ENCODE measurements around the gene ST6GALNAC5.
"Not testable (repeated sequence)": the region's sequence is repeated elsewhere in the genome, so short reads cannot be mapped to it uniquely, and the experiment has no call there.

ST6GALNAC5 gene

DNA sequence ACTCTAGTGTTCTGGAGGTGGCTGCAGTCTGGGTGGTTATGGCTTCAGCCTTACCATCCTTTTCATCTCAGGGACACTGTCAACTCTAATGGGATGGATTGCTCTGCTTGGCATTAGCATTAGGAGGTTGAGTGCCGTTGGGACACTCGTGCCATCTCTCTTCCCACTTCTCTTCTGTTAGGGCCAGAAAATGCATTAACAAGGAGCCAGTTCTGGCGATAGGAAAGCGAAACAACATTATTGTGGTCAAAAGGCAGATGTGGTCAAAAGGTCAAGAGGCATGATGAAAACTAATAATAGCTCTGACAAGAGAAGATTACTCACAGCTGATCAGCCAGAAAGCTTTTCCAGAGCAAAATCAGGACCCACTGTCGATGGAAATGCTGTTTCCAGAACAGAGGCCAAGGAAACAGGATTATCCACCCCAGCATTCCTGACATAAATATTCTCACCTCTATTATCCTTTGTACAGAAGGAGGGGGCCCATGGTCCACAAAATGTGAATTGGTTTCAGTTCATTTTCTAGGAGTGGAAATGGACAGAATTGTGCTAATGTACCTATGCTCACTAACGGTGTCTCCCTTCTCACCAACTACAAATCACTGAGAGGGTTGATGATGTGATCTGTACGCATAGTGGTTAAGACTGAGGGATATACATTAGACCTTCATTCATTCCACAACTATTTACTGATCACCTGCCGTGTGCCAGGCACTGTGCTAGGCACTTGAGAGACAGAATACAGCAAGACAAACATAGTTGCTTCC lies 72.0 kb downstream of the ST6GALNAC5 start:
- DNase-seq = no peak

DNA sequence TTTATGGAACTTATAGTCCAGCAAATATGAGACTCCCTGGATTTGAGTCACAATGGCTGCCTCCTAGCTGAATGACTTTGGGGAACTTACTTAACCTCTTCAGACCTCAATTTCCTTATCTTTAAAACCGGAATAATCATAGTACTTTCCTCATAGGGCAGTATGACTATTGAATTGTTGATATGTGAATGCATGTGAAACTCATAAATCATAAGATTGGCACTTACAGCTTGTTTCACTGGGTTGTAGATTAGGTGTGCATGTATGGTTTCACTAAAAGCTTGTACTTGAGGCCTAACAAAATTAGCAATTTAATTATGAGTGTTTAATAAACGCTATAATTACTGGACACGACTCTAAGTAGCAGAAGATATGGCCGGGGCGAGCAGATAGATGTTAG lies 72.5 kb downstream of the ST6GALNAC5 start:
- DNase-seq = no peak

DNA sequence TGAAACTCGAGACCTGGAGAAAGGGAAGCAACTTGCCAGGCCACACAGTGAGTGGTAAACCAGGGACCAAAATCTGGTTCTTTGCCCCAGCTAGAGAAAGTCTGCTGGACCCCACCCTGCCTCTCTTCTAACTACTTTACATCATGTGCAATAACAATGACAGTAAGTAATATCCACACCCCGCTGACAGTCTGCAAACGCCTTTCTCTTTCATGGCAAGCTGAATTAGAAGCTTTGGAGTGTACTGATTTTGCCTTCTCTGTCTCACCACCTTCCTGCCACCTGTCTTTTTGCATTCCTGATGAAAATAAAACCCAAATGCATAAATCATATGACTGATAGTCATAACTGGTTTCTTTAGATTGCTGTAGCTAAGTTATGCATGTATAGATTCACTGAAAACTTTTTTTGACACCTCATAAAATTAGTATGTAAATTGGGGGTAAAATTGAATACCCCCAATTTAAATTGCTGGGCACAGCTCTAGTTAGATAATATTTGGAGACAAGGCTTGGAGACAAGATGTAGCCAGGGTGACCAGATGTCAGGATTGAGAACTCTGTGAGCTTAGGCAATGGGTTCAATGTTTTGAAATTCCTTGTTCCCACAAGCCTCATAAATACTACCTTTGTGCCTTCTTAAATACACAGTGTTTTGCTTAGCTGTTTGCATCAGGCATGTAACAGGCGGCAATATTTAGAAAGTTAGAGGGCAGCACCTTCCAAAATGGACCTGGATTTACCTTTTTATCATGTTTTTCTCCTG lies 73.5 kb downstream of the ST6GALNAC5 start:
- DNase-seq = no peak

DNA sequence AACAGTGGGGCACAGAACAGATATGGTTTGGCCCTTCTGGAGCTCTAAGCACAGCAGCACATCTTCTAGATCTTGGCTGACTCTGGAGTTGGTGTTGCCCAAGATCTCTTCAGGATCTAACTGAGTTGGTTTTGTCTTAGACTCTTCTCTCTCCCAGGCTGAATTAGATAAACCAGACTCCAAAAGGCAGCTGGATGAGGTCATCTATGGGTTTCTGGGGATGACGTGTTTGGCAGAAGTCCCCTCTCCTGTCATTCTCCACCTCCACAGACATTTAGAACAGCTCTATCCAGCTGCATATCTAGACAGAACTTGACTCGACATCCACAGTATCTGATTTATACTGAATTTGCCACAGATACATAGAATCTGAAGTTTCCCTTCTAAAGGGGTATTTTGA lies 75.3 kb downstream of the ST6GALNAC5 start:
- DNase-seq = no peak

DNA sequence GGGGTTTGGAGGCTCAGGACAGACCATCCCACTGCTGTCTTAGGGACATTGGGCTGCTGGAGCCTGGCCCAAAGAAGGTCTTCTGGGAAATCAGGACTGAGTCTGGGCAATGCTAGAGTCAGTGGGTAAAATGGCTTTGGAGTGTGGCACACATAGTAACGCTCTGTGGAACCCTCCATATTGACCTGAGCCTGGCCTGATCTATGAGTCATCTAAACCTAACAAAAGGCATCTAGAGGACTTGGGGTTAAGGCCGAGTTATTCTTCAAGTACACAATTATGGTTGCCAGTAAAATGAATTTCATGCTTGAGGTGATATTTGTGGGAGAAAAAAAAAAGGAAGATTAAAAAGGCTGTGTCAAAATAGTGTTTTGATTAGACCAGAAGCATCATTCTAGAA lies 77.7 kb downstream of the ST6GALNAC5 start:
- DNase-seq = no peak

DNA sequence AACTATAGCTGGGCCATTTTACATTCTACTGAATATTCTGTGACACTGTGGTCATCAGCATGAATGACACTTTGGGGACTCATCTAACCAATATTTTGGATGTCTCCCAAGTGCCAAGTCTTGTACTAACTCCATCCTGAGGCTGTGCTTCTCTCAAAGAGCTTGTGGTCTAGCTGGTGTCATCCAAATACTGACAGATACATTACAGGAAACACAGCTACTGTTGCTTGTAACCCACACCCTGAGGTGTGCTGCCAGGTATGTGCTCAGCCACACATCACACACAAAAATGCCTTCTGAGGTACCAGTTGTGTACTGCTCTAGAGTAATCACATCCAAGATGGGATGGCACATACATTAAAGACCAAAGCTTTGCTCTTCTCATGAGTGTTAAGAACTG lies 81.6 kb downstream of the ST6GALNAC5 start:
- no peak for DNase-seq

DNA sequence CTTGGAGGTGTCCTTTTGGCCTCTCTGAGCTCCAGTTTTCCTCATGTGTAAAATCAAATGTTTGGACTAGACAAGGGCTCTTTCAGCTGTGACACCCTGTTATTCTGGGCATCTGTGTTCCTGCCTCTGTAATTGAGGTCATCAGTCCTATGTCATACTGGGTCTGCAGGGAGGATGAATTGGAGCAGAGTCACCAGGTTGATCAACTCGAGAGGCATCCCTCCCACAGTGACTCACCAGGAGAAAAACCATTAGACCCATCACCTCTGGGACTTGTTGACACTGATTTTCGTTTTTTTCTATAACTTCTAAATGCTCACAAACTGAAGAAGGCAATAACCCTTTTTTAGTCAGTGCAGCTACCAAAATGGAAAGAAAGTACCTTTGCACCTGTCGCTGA lies 82.2 kb downstream of the ST6GALNAC5 start:
- DNase-seq = no peak

DNA sequence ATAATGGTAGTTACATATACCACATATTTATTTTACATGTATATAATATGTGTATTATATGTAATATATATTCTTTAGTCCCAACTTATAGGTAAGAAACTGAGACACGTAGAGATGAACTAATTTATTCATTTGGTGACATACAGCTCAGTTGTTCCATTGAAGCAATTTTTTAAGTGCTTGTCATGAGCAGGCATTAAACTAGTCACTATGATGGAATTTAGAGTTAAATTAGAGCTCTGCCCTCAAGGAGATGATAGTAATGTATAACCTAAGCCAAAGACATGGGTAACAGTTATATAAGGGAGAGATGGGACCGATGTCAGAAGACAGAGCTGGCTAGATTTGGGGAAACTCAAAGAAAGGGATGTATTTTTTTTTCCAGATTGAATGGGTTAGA lies 83.0 kb downstream of the ST6GALNAC5 start:
- DNase-seq = no peak

DNA sequence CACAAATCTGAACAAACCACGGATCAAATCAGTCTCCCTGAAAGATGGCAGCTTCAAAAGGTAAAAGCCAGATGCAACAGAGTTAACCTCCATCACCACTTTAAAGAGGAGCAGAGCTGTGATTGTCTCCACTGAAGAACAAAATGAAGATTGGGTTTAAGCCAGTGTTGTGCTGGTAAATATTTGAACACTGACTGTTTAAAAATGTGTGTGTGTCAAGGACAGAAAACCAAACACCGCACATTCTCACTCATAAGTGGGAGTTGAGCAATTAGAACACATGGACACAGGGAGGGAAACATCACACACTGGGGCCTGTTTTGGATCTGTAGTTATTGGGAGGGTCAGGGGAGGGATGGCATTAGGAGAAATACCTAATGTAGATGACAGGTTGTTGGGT lies 83.9 kb downstream of the ST6GALNAC5 start:
- DNase-seq = no peak

DNA sequence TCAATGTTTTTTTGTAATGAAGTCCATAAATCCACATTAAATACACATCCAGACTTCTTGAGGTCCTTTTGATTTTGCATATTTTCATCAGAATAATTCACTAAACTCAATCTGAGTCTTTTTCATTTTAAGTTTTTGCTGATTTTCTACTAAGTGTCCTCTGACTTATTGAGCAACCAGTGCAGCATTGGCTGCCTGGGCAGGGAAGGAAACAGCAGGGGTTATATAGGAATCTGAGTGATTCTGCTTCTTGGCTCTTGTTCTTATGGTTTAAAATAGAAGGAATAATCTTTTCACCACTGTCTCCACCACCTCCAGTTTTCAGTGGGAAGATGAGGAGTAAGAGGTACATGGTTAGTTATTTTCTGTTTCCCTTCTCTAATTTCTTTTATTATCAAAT lies 88.4 kb downstream of the ST6GALNAC5 start:
- DNase-seq = no peak

DNA sequence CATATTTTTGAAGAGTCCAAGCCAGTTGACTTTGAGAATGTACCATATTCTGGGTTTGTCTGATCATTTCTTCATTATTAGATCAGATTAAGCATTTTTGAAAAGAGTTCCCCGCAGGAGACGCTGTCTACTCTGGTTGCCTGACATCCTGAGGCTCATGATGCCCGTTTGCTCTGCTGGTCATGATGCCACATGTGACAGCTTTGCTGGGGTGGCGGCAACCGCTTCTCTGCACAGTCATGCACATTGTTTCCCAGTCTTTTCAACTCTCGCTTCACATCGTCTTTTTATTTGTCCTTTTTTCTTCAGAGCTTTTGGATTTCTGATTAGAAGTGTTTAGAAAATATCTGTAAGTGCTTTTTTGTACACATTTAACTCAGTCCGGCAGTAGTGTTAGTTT lies 90.7 kb downstream of the ST6GALNAC5 start:
- no peak for DNase-seq

DNA sequence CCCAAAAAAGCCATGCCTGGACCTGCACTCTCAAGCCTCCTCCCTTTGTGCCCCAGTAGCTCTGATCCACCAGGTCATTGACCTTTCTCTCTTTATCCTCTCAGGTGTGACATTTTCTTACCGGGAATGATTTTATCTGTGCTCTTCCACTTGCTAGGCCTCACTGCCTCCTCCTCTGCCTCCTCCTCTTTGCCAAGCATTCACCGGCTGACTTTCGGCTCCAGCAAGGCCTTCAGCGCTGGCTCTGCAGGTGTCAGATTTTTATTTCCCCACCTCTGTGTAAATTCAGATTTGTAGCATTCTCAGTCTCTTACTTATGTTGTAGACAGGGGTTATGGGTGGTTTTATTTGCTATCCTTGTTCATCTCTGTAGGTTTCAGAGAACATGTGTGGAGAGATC lies 91.5 kb downstream of the ST6GALNAC5 start:
- no peak for DNase-seq

DNA sequence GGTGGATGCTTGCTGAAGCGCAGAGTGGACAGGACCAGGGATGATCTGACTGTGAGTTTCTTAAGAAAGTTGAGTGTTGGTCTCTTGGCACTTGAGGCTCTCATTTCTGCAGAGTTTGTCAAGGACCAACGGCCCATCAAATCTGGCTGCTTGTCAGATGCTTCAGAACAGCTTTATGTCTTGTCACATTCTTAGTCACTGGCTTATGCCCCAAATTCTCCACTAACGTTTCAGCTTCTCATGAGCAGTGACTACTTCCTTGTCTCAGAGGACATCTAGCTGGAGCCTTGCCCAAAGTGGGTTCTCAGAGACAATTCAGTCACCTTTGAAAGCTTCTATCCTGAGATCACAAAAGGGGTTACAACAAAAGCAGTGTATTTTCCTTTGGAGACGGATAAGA lies 92.3 kb downstream of the ST6GALNAC5 start:
- no peak for DNase-seq

DNA sequence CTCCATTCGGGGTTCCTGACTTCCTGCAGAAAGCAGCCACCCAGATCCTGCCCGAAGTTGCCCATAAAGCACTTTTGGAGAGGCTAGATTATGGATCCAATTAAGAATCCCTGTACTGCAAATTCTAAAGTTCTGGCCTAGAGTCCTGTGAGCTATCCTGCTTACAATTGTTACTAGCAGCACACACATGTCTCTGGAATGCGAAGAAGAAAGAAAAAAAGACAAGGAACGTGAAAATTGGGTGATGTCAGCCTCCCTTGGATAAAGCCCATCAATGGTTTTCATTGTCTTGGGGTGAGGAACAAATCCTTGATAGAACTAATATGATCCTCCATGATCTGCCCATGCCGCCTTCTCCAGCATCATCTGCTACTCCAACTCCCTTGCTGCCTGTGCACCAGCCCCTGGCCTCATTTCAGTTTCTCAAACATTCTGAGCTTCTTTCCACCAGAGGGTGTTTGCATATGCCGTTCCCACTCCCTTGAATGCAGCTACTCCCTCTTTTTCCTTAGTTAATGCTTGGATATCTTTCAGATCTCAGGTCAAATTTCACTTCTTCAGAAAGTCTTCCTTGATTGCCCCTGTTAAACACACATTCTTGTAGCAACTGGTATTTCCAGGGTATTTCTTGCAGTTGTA lies 94.0 kb downstream of the ST6GALNAC5 start:
- no peak for DNase-seq

DNA sequence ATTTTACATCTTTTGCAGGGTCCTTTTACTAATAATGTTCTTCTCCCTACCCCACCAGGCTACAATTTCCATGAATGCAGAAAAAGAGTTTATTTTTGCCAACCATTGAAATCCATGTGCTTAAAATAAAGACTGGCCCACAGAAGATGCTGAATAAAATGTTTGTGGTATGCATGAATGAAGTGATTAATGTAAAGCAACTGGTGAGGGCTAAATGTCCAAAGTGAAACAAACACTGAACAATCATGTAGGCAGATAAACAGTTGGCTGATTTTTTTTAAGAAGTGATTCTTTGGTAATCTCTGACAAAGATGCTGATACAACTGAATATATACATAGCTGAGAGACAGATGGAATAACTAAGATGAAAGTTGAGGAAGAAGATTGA lies 94.5 kb downstream of the ST6GALNAC5 start:
- DNase-seq = no peak

DNA sequence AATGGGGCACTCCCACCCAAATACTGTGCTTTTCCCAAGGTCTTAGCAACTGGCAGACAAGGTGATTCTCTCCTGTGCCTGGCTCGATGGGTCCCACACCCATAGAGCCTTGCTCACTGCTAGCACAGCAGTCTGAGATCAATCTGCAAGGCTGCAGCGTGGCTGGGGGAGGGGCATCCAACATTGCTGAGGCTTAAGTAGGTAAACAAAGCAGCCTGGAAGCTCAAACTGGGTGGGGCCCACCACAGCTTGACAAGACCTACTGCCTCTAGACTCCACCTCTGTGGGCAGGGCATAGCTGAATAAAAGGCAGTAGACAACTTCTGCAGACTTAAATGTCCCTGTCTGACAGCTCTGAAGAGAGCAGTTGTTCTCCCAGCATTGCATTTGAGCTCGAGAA lies 114.0 kb downstream of the ST6GALNAC5 start:
- DNase-seq = not testable (repeated sequence)

DNA sequence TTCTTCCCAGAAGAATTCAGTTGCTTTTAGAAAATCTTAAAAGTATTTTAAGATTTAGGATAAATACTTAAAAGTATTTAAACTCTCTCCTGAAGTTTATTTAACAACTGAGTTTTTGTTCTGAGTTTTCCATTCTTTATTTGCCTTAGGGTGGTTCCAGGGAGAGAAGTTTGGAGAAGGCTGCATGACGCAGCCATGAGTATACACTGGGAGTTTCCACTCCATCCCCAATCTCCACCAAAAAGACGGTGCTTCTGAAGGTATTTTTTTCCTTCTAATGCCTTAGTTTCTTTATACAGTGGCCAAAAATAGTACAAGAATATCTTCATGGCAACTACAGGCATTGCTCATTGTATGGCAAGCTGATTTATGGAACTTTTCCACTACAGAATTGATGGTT lies 122.7 kb downstream of the ST6GALNAC5 start:
- DNase-seq = no peak

DNA sequence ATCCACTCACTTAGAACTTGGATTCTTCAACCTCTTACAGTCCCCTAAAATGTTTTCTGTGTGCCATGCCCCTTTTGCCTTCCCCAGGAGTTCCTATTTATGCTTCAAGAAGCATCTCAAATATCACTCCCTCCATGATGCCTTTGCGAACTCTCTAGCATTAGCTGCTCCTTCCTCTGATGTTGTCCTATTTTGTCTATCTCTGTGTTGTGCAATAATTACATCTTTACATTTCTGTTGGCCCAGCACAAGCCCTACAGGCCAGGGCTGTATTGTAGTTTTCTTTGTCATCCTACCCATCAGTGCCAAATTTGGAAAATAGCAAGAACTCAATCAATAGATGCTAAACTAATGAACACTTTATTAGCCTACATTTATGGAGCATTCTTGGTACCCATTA lies 125.8 kb downstream of the ST6GALNAC5 start:
- DNase-seq = no peak

DNA sequence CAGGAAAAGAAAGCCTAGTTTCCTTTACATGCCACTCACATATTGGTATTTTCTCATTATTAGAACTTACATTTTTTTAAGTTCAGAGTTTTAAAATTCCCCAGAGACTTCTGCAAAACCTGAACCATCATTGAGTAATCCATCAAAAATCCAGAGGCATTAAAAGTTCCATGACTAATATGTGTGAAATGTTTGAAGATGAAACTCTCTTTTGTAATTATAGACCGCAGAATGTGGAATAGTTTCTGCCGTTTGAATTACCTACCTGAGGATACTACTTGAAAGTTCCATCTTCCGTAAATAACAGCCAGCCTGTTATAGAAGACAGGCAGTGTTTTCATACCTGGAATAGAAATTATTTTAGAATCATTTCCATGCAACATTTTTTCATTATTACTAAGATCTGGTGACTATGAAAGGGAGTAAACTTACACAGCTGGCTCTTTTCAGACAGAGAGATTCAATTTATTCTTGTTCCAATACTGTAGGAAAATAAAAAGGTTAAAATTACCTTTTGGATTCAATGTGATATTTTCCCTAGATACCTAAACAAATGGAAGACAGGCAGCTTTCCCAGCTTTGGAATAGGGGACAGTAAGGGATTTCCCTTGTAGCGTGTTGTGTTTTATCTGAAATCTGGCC lies 131.4 kb downstream of the ST6GALNAC5 start:
- DNase-seq = no peak

DNA sequence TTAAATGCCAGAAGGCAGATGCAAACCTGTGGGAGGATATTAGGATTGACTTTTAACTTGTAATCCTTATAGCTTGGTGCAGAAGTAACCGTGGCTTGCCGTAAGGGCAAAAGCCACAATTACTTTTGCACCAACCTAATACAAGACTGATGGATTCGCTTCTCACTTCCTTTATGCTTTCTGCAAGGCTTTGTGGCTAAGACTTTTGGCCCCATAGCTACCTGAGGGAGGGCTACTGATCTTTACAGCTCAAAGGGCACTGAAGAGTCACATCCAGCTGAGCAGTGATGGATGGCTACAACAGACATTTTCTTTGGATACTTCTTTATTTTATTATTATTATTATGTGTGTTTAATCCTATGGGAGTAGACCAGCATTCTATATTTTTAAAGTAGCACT lies 140.4 kb downstream of the ST6GALNAC5 start:
- no peak for DNase-seq

DNA sequence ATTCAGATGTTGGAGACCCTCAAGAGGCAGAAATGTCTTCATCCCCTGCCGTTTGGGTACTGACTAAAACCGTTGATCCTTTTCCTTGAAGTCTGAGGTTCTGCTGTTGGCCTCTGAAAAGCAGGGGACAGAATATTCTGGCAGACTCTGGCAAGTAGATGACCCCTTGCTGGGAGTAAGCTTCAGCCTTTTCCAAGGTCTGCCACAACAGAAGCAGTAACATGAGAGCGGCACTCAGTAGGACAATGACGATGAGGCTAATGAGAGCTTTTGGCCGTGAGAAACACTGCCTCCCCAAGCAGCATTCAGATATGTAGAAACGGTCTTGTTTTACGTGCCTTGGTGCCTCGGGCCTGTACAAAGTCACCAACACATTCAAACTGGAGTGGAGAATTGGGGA lies 143.7 kb downstream of the ST6GALNAC5 start:
- no peak for DNase-seq

DNA sequence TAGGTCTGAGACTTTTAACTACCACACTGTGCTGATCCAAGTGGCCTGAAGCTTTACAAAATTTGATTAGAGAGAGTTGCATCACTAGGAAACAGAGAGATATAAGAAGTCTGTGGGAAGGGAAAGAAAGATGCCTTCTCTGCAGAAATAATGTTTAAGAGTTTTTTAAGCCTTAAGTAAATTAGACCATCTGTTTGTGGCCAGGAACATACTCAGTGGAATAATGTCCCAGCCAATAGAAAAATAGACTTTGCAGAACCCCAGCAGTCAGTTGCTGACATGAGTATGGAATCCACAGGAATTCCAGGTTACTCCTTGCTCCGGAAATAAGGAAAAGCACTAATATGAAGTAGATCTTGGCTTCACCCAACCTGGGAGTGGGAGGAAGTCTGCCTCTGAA lies 144.8 kb downstream of the ST6GALNAC5 start:
- no peak for DNase-seq

DNA sequence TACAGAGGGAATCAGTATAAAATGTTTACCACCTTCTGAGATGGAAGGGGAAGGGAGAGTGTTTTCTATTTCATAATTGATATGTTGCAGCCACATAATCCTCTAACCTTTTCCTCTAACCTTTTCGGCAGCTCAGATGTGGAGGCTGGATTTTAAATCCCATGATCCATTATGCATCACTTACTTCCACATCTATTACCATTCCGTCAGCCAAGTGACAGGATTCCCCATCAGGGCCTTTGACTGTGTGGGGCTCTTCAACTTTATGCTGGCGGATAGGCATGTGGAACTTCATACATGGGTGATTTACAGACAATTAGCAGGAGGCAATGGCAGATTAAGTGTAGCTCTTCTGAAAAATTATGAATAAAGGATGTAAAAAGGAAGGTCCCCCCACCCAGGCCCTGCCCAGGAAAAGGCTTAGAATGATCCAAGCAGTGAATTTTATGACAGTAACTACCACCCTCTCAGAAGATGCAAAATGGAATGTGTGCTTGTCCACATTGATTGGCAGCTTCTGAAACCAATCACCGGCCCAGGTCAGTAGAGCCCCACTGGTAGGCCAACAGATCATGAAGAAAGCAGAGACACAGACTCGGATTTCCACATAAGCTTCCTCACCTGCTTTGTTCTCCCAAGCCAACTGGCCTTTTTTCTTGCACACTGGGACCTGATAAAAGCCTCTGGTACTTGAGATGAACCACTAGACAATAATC lies 147.0 kb downstream of the ST6GALNAC5 start:
- DNase-seq = no peak

Data from stimulated activated CD4-positive, alpha-beta T cell treated with anti-CD3 and anti-CD28 coated beads, Interleukin-2, amount 100 ng/mL, for 48 hours (primary cell).